HEK293 (cell line): Measurements from ENCODE around the gene KRT5.

Experiments used
- CTCF ChIA-PET: fragments of 350-600 bp; formaldehyde crosslinking; extraction: SDS; loops from one replicate; lab custom pipeline; 2021; ENCODE audit warnings: antibody characterized with exemption; lab: Yijun Ruan, JAX
- POLR2A ChIA-PET: fragments of 300-600 bp; formaldehyde crosslinking; extraction: SDS; loops from one replicate; lab custom pipeline; 2020; ENCODE audit warnings: antibody characterized with exemption, inconsistent platforms; lab: Yijun Ruan, JAX
- H3K27ac ChIP-seq: fragments of 200-500 bp; sonication (Bioruptor generic); 2 replicates; pipeline ENCODE4 v1.5.1; 2014; ENCODE audit warnings: low read depth, low read length, control low read depth, inconsistent platforms; ENCODE audit errors: extremely low read depth
- H3K36me3 ChIP-seq, 2 experiments: fragments of 200-500 bp in 1 of 2; sonication (Bioruptor generic) in 1 of 2; 1 replicate in 1 of 2; 2 replicates in 1 of 2; pipeline ENCODE4 v1.5.1; 2014 to 2017; ENCODE audit warnings: inconsistent platforms in 2 of 2, low read length in 2 of 2; ENCODE audit not compliant: control insufficient read depth in 2 of 2, insufficient read depth in 1 of 2
- H3K4me1 ChIP-seq: fragments of 200-500 bp; sonication (Bioruptor generic); 2 replicates; pipeline ENCODE4 v1.5.1; 2014; ENCODE audit warnings: mild to moderate bottlenecking, low read length, inconsistent platforms; ENCODE audit not compliant: control insufficient read depth, insufficient read depth
- H3K4me3 ChIP-seq: 2 replicates; pipeline ENCODE4 v1.5.1; 2011; ENCODE audit warnings: low read depth, mild to moderate bottlenecking, control low read depth, low read length, moderate library complexity
- H3K9me3 ChIP-seq: fragments of 200-500 bp; sonication (Bioruptor generic); 2 replicates; pipeline ENCODE4 v1.5.1; 2014; ENCODE audit warnings: low read depth, low read length, inconsistent platforms; ENCODE audit not compliant: control insufficient read depth, insufficient read depth
- GLIS1 ChIP-seq: fragments of 450-650 bp; formaldehyde crosslinking; IDR thresholded peaks from 2 replicates; pipeline ENCODE4 v1.5.1; 2016; ENCODE audit warnings: missing biosample characterization, missing genetic modification characterization
- TCF7L2 ChIP-seq: IDR thresholded peaks from 2 replicates; pipeline ENCODE4 v1.6.1; 2011; ENCODE audit warnings: low read depth, mild to moderate bottlenecking, inconsistent platforms, low read length, moderate library complexity, borderline replicate concordance
- ZBTB48 ChIP-seq: fragments of 450-650 bp; formaldehyde crosslinking; IDR thresholded peaks from 2 replicates; pipeline ENCODE4 v1.5.1; 2016; ENCODE audit warnings: missing biosample characterization, missing genetic modification characterization
- ZFHX2 ChIP-seq: fragments of 450-650 bp; formaldehyde crosslinking; conservative IDR thresholded peaks from 2 replicates; pipeline ENCODE4 v1.5.1; 2016; ENCODE audit warnings: missing biosample characterization, missing genetic modification characterization
- ZNF140 ChIP-seq: fragments of 450-650 bp; formaldehyde crosslinking; IDR thresholded peaks from 2 replicates; pipeline ENCODE4 v1.5.1; 2016; ENCODE audit warnings: missing biosample characterization, missing genetic modification characterization
- ZNF174 ChIP-seq: fragments of 450-650 bp; formaldehyde crosslinking; IDR thresholded peaks from 2 replicates; pipeline ENCODE4 v1.5.0; 2017; ENCODE audit warnings: missing biosample characterization, mild to moderate bottlenecking, missing genetic modification characterization
- ZNF175 ChIP-seq: fragments of 450-650 bp; formaldehyde crosslinking; IDR thresholded peaks from 2 replicates; pipeline ENCODE4 v1.5.1; 2016; ENCODE audit warnings: missing biosample characterization, missing genetic modification characterization
- ZNF302 ChIP-seq: fragments of 450-650 bp; formaldehyde crosslinking; IDR thresholded peaks from 2 replicates; pipeline ENCODE4 v1.5.1; 2016; ENCODE audit warnings: missing biosample characterization, missing genetic modification characterization, low read depth
- ZNF433 ChIP-seq: fragments of 450-650 bp; formaldehyde crosslinking; IDR thresholded peaks from 2 replicates; pipeline ENCODE4 v1.5.1; 2016; ENCODE audit warnings: missing biosample characterization, missing genetic modification characterization, low read depth
- ZNF501 ChIP-seq: fragments of 450-650 bp; formaldehyde crosslinking; IDR thresholded peaks from 2 replicates; pipeline ENCODE4 v1.5.1; 2016; ENCODE audit warnings: missing biosample characterization, missing genetic modification characterization
- ZNF548 ChIP-seq: fragments of 450-650 bp; formaldehyde crosslinking; IDR thresholded peaks from 2 replicates; pipeline ENCODE4 v1.5.1; 2016; ENCODE audit warnings: missing biosample characterization, missing genetic modification characterization
- ZNF580 ChIP-seq: fragments of 450-650 bp; formaldehyde crosslinking; IDR thresholded peaks from 2 replicates; pipeline ENCODE4 v1.5.1; 2016; ENCODE audit warnings: missing biosample characterization, missing genetic modification characterization
- ZSCAN30 ChIP-seq: fragments of 450-650 bp; IDR thresholded peaks from 2 replicates; pipeline ENCODE4 v1.5.1; 2018; ENCODE audit warnings: missing biosample characterization, mild to moderate bottlenecking, missing genetic modification characterization, moderate library complexity
- TF ChIP-seq, protein P1 (sequence below): fragments of 450-650 bp; formaldehyde crosslinking; IDR thresholded peaks from 2 replicates; pipeline ENCODE4 v1.5.1; 2016; ENCODE audit warnings: missing biosample characterization, missing genetic modification characterization
- TF ChIP-seq, protein P2 (sequence below): fragments of 450-650 bp; formaldehyde crosslinking; IDR thresholded peaks from 2 replicates; pipeline ENCODE4 v1.5.1; 2017; ENCODE audit warnings: missing biosample characterization, missing genetic modification characterization
- TF ChIP-seq, protein P3 (sequence below): fragments of 450-650 bp; formaldehyde crosslinking; IDR thresholded peaks from 2 replicates; pipeline ENCODE4 v1.5.1; 2017; ENCODE audit warnings: missing biosample characterization, mild to moderate bottlenecking, missing genetic modification characterization, moderate library complexity
- TF ChIP-seq, protein P4 (sequence below): fragments of 450-650 bp; formaldehyde crosslinking; IDR thresholded peaks from 2 replicates; pipeline ENCODE4 v1.5.1; 2016; ENCODE audit warnings: missing biosample characterization, missing genetic modification characterization

Gene KRT5

GRCh38 chr12:52552681-52553195 is 32.5 kb upstream of the KRT5 start, which contains the start of gene KRT71 (continued):
- TF ChIP-seq, protein P1, sequence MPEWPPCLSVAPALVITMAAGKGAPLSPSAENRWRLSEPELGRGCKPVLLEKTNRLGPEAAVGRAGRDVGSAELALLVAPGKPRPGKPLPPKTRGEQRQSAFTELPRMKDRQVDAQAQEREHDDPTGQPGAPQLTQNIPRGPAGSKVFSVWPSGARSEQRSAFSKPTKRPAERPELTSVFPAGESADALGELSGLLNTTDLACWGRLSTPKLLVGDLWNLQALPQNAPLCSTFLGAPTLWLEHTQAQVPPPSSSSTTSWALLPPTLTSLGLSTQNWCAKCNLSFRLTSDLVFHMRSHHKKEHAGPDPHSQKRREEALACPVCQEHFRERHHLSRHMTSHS, result no peak
- TF ChIP-seq, protein P2, sequence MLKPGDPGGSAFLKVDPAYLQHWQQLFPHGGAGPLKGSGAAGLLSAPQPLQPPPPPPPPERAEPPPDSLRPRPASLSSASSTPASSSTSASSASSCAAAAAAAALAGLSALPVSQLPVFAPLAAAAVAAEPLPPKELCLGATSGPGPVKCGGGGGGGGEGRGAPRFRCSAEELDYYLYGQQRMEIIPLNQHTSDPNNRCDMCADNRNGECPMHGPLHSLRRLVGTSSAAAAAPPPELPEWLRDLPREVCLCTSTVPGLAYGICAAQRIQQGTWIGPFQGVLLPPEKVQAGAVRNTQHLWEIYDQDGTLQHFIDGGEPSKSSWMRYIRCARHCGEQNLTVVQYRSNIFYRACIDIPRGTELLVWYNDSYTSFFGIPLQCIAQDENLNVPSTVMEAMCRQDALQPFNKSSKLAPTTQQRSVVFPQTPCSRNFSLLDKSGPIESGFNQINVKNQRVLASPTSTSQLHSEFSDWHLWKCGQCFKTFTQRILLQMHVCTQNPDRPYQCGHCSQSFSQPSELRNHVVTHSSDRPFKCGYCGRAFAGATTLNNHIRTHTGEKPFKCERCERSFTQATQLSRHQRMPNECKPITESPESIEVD, result no peak
- no peak for TF ChIP-seq ZNF175 (tag by site-specific recombination)

DNA sequence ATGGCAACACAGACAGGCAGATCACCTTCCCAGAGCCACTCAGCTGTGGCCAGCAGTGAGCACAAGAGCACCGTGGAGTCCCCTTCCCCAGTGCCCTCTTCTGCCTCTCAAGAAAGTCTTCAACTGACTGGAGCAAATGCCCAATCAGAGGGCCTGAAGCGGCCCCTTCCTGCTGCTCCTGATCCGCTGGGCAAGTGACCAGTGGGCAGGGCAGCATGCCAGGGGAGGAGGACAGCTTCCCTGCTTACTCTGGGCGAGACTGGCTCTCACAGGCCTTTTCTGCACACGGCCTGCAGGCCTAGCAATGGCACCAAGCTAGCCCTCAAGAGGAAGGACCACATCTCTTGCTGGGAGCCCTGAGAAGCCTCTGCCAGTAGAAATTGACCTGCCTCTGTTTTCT is 31.9 kb upstream of the KRT5 start:
- POLR2A ChIA-PET, result no interaction called here
- Histone ChIP-seq H3K27ac (no peak overlapping the region), H3K4me1 (no peaks in the 10 kb centered on the region), H3K4me3 (no peak overlapping the region), H3K36me3 (no peaks in the 10 kb centered on the region), H3K9me3 (no peaks in the 10 kb centered on the region)
- CTCF ChIA-PET, result interaction anchor here (0.6 kb wide), 1 partner anchor 17 kb away, joined by 3 read pairs; no protein-coding TSS in a partner anchor
- TF ChIP-seq ZNF302 (tag by site-specific recombination), result no peak
- no peak for TF ChIP-seq ZBTB48 (tag by site-specific recombination)
- TF ChIP-seq ZFHX2 (tag by site-specific recombination), result no peak
- no peak for TF ChIP-seq ZNF433 (tag by site-specific recombination)
- TF ChIP-seq ZNF174, result no peak
- TF ChIP-seq, protein P3, sequence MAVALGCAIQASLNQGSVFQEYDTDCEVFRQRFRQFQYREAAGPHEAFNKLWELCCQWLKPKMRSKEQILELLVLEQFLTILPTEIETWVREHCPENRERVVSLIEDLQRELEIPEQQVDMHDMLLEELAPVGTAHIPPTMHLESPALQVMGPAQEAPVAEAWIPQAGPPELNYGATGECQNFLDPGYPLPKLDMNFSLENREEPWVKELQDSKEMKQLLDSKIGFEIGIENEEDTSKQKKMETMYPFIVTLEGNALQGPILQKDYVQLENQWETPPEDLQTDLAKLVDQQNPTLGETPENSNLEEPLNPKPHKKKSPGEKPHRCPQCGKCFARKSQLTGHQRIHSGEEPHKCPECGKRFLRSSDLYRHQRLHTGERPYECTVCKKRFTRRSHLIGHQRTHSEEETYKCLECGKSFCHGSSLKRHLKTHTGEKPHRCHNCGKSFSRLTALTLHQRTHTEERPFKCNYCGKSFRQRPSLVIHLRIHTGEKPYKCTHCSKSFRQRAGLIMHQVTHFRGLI (tag by site-specific recombination), result no peak
- TF ChIP-seq ZNF501, result no peak
- TF ChIP-seq ZNF140 (tag by site-specific recombination), result no peak
- TF ChIP-seq, protein P4, sequence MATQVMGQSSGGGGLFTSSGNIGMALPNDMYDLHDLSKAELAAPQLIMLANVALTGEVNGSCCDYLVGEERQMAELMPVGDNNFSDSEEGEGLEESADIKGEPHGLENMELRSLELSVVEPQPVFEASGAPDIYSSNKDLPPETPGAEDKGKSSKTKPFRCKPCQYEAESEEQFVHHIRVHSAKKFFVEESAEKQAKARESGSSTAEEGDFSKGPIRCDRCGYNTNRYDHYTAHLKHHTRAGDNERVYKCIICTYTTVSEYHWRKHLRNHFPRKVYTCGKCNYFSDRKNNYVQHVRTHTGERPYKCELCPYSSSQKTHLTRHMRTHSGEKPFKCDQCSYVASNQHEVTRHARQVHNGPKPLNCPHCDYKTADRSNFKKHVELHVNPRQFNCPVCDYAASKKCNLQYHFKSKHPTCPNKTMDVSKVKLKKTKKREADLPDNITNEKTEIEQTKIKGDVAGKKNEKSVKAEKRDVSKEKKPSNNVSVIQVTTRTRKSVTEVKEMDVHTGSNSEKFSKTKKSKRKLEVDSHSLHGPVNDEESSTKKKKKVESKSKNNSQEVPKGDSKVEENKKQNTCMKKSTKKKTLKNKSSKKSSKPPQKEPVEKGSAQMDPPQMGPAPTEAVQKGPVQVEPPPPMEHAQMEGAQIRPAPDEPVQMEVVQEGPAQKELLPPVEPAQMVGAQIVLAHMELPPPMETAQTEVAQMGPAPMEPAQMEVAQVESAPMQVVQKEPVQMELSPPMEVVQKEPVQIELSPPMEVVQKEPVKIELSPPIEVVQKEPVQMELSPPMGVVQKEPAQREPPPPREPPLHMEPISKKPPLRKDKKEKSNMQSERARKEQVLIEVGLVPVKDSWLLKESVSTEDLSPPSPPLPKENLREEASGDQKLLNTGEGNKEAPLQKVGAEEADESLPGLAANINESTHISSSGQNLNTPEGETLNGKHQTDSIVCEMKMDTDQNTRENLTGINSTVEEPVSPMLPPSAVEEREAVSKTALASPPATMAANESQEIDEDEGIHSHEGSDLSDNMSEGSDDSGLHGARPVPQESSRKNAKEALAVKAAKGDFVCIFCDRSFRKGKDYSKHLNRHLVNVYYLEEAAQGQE (tag by site-specific recombination), result no peak
- TF ChIP-seq ZNF548 (tag by site-specific recombination), result no peak
- no peak for TF ChIP-seq ZNF580
- no peak for TF ChIP-seq GLIS1 (tag by site-specific recombination)
- TF ChIP-seq ZSCAN30 (tag by site-specific recombination), result no peak
- TF ChIP-seq TCF7L2, result no peak
